ENCODE data around the gene SYS1. TPM values are rescaled to one million over a fixed set of nuclear protein-coding genes. Genes with fewer than 3 reads are reported as not detected.

SYS1 gene
- total RNA-seq, 1 experiment from 2014 or later: 29.1 TPM

DNA sequence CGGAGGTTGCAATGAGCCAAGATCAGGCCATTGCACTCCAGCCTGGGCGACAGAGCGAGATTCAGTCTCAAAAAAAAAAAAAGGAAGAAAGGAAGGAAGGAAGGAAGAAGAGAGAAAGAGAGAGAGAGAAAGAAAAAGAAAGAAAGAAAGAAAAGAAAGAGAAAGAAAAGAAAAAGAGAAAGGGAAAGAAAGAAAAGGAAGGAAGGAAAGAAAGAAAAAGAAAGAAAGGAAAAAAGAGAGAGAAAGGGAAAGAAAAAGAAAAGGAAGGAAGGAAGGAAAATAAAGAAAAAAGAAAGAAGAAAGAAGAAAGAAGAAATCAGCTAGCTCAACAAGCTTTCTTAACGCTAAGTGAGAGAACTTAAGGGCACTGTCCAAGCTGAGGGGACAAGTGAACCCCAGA lies 47.3 kb upstream of the SYS1 start:
- no peak for TF ChIP-seq CTCF (IDR thresholded peaks at IDR 0.05)
- TF ChIP-seq TCF7L2 (IDR thresholded peaks at IDR 0.05; ENCODE audit: low read depth, low read length): no peak
- TF ChIP-seq REST (IDR thresholded peaks at IDR 0.05; ENCODE audit: insufficient read depth in 1 of 2, low read depth in 2 of 2, low read length in 1 of 2): no peak
- no peak for TF ChIP-seq POLR2AphosphoS5 (IDR thresholded peaks at IDR 0.05; ENCODE audit: low read depth, low read length)
- TF ChIP-seq SIN3A (IDR thresholded peaks at IDR 0.05; ENCODE audit: borderline replicate concordance, insufficient read depth, low read depth, low read length): no peak
- no peak for ATAC-seq
- intact Hi-C loops (cut with micrococcal nuclease; ENCODE audit: unreplicated experiment) (no loop called here), in situ Hi-C loops (cut with HindIII; ENCODE audit: low pct_unique_long_range_greater_than_20kb, low sequenced_read_pairs) (no loop called here)
- Histone ChIP-seq H3K9me3 (ENCODE audit: control insufficient read depth, insufficient read depth, low read depth, low read length) (no peaks in the 10 kb centered on the region), H3K4me3 (ENCODE audit: low read depth in 2 of 2, low read length in 2 of 2) (no peak overlapping the region), H3K36me3 (ENCODE audit: control insufficient read depth, insufficient read depth, low read length) (no peaks in the 10 kb centered on the region), H3K4me1 (ENCODE audit: control insufficient read depth, insufficient read depth, low read length) (peaks cover 8% of the 10 kb centered on the region), H3K27me3 (ENCODE audit: control insufficient read depth, insufficient read depth, low read length) (no peaks in the 10 kb centered on the region), H3K27ac (ENCODE audit: low read length) (no peak overlapping the region)
- POLR2A ChIA-PET: no interaction called here
- CTCF ChIA-PET: no interaction called here
- no TSS peak for BruUV-seq (replicated peaks)
- DNase-seq (ENCODE audit: low read depth, low spot score): no peak

- no peak for TF ChIP-seq REST (IDR thresholded peaks at IDR 0.05; ENCODE audit: insufficient read depth in 1 of 2, low read depth in 2 of 2, low read length in 1 of 2)
- TF ChIP-seq CTCF (IDR thresholded peaks at IDR 0.05): no peak
- no peak for TF ChIP-seq POLR2AphosphoS5 (IDR thresholded peaks at IDR 0.05; ENCODE audit: low read depth, low read length)
- TF ChIP-seq TCF7L2 (IDR thresholded peaks at IDR 0.05; ENCODE audit: low read depth, low read length): no peak
- no peak for TF ChIP-seq SIN3A (IDR thresholded peaks at IDR 0.05; ENCODE audit: borderline replicate concordance, insufficient read depth, low read depth, low read length)
- ATAC-seq (no peak), DNase-seq (ENCODE audit: low read depth, low spot score) (no peak)
- Histone ChIP-seq H3K4me1 (ENCODE audit: control insufficient read depth, insufficient read depth, low read length) (peaks cover 11% of the 10 kb centered on the region), H3K4me3 (ENCODE audit: low read depth in 2 of 2, low read length in 2 of 2) (no peak overlapping the region), H3K27me3 (ENCODE audit: control insufficient read depth, insufficient read depth, low read length) (no peaks in the 10 kb centered on the region), H3K9me3 (ENCODE audit: control insufficient read depth, insufficient read depth, low read depth, low read length) (no peaks in the 10 kb centered on the region), H3K36me3 (ENCODE audit: control insufficient read depth, insufficient read depth, low read length) (no peaks in the 10 kb centered on the region), H3K27ac (ENCODE audit: low read length) (no peak overlapping the region)
- intact Hi-C loops (cut with micrococcal nuclease; ENCODE audit: unreplicated experiment): no loop called here
- ChIA-PET CTCF (no interaction called here), POLR2A (no interaction called here)
- in situ Hi-C loops (cut with HindIII; ENCODE audit: low pct_unique_long_range_greater_than_20kb, low sequenced_read_pairs): no loop called here
- no TSS peak for BruUV-seq (replicated peaks)
These were observed 46.5 kb upstream of the SYS1 start for GRCh38 chr20:45316150-45317080.
